ENCODE measurements around the gene PROB1. TPM values are rescaled to one million over a fixed set of nuclear protein-coding genes. Genes with fewer than 3 reads are reported as not detected.

The PROB1 gene
- total and polyA plus RNA-seq, 2 of the 13 experiments (the other 11 are each of a cell fraction or from before 2014, with no cell fraction given) = 0.69 to 1.1 TPM

GRCh38 chr5:139388198-139388821, 6.6 kb downstream of the PROB1 start (continued):
- no peak for TF ChIP-seq ZNF639 (CRISPR knock-in tag; conservative IDR thresholded peaks at IDR 0.05)
- TF ChIP-seq ZNF335 (CRISPR knock-in tag; IDR thresholded peaks at IDR 0.05) = no peak
- TF ChIP-seq NFATC3 (CRISPR knock-in tag; IDR thresholded peaks at IDR 0.05) = no peak
- TF ChIP-seq AFF4 (CRISPR knock-in tag; IDR thresholded peaks at IDR 0.05) = no peak
- no peak for TF ChIP-seq CHCHD3 (CRISPR knock-in tag; IDR thresholded peaks at IDR 0.05)
- TF ChIP-seq ZNF598 (CRISPR knock-in tag; IDR thresholded peaks at IDR 0.05; ENCODE audit: borderline replicate concordance) = no peak
- no peak for TF ChIP-seq MLLT10 (CRISPR knock-in tag; IDR thresholded peaks at IDR 0.05)
- TF ChIP-seq ZFP36L1 (CRISPR knock-in tag; IDR thresholded peaks at IDR 0.05) = no peak
- no peak for TF ChIP-seq ELK4 (CRISPR knock-in tag; IDR thresholded peaks at IDR 0.05; ENCODE audit: borderline replicate concordance)
- TF ChIP-seq ZNF747 (CRISPR knock-in tag; IDR thresholded peaks at IDR 0.05; ENCODE audit: borderline replicate concordance) = no peak
- TF ChIP-seq ZNF781 (CRISPR knock-in tag; IDR thresholded peaks at IDR 0.05; ENCODE audit: borderline replicate concordance, not compliant biosample characterization) = peak; percentile 22
- no peak for TF ChIP-seq ZNF383 (CRISPR knock-in tag; IDR thresholded peaks at IDR 0.05; ENCODE audit: borderline replicate concordance)
- no peak for TF ChIP-seq ZNF432 (CRISPR knock-in tag; IDR thresholded peaks at IDR 0.05; ENCODE audit: borderline replicate concordance)
- TF ChIP-seq PCBP2 (optimal IDR thresholded peaks at IDR 0.05; ENCODE audit: low read depth, low read length, poor library complexity, severe bottlenecking) = no peak
- no peak for TF ChIP-seq PRDM10 (CRISPR knock-in tag; IDR thresholded peaks at IDR 0.05; ENCODE audit: low read depth)
- TF ChIP-seq TOE1 (CRISPR knock-in tag; IDR thresholded peaks at IDR 0.05) = no peak
- TF ChIP-seq MED1 (CRISPR knock-in tag; IDR thresholded peaks at IDR 0.05) = peak; percentile 50
- TF ChIP-seq GATAD2A (CRISPR knock-in tag; IDR thresholded peaks at IDR 0.05) = peak; percentile 57; the same call in 1 of the 2 replicates
- TF ChIP-seq SATB2 (CRISPR knock-in tag; IDR thresholded peaks at IDR 0.05) = no peak
- TF ChIP-seq MAX (IDR thresholded peaks at IDR 0.05) = no peak; the same call in 1 of the 2 replicates
